ENCODE data around the gene OR5V1. TPM values are rescaled to one million over a fixed set of nuclear protein-coding genes. Genes with fewer than 3 reads are reported as not detected.

OR5V1 gene
- total RNA-seq = not detected in 2 replicates

DNA sequence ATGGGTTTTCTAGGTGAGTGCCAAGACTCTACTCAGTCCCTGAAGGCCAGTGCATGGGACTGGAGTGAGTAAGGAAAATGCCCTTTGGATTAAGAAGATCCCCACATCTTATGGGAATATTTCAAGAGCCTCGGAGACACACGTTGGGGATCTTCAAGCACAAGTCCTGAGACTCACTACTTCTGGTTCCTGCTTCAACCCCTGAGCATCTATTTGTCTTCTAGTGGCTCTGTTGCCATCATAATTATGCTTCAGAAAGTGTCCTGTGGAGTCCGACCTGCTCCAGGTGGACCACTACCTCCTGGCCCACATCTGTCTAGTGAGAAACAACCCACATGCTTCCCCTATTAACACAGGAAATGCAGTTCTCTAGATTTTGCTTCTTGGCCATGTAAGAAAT, at the start of gene OR5V1:
Gene OR5V1, minus strand, starts transcription at position 101 of the 400 bp plus-strand sequence. CDS start 12,670 bp downstream, outside the sequence.

DNA sequence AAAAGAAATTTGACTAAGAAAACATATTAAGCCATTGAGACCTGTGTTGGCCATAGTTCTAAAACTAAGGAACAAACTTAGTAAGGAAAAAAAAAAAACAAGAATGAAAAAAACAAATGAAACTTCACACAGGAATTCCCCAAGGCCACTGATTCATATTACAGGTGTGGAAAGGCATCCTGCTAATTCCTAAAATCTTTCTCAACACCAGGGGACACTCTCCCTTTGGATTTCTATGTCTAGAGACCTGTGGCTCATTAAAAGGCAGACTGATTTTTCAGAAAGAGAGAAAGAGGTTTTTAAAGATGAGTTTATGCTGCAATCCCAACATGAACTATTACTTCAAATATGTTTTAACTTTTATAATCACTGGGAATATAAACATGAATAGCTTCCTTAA, 45.9 kb upstream of the OR5V1 start, which contains the start of gene OR12D1:
Gene OR12D1, plus strand, starts transcription at position 341 of the 400 bp plus-strand sequence.

DNA sequence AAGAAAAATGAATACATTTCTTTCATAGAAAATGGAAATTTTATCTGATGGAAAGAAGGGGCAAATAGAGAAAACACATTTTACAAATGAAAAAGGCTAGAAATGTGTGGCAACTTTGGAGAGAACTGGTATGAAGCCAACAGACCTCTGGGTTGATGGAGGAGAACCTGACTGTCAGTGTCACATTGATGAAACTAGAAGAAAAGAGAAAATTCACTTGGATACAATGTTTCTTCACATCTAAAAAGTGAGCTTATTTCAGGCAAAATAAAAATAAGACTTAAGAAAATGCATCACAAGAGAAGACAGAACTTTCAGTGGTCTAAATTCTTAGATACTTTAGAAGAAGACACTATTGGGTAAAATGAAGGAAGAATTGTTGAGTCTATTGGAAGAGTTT, 26.7 kb upstream of the OR5V1 start, which contains the start of gene OR12D2:
Gene OR12D2, plus strand, starts transcription at position 301 of the 400 bp plus-strand sequence. CDS start 1,069 bp downstream, outside the sequence.

DNA sequence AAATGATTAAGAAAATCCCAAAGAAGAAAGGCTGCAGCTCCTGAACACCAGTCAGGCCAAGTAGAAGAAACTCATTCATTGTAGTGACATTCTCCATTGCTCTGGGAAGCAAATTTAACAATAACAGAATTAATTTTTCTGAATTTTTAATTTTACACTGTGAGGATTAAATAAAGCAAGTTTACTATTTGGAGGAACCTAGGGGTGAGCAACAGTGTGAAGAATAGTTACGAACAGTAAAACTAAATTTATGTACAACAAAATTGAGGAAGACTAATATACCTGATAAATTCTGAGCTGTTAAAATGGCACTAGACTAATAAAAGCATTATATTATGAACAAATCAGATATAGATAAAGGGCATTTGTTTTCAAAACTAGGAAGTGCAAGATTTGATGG, 6.5 kb upstream of the OR5V1 start, which contains the start of gene OR12D3:
Gene OR12D3, minus strand, starts transcription at position 101 of the 400 bp plus-strand sequence. Its CDS starts 4 bp downstream, at position 97.

Other genes starting within 250 kb of the OR5V1 start
- not detected in 2 replicates for gene OR2J2, start 198.0 kb downstream of the OR5V1 start, total RNA-seq
- not detected in 2 replicates for gene OR14J1, start 67.2 kb downstream of the OR5V1 start, total RNA-seq
- gene OR12D3, start 6.4 kb upstream of the OR5V1 start, total RNA-seq = not detected in 2 replicates
- not detected in 2 replicates for gene OR12D2, start 26.8 kb upstream of the OR5V1 start, total RNA-seq
- not detected in 2 replicates for gene OR12D1, start 46.1 kb upstream of the OR5V1 start, total RNA-seq
- not detected in 2 replicates for gene OR10C1, start 70.4 kb upstream of the OR5V1 start, total RNA-seq
- not detected in 2 replicates for gene OR11A1, start 88.2 kb upstream of the OR5V1 start, total RNA-seq
- gene OR2H1, start 88.3 kb upstream of the OR5V1 start, total RNA-seq = not detected in 2 replicates
- not detected in 2 replicates for gene MAS1L, start 119.1 kb upstream of the OR5V1 start, total RNA-seq
- gene UBD, start 190.9 kb upstream of the OR5V1 start, total RNA-seq = not detected in 2 replicates
- not detected in 2 replicates for gene OR2H2, start 216.3 kb upstream of the OR5V1 start, total RNA-seq